ENCODE data around the gene PAN2. TPM values are rescaled to one million over a fixed set of nuclear protein-coding genes. Genes with fewer than 3 reads are reported as not detected.

PAN2 gene
- total RNA-seq, 1 donor from 2014 or later = 15.4 TPM

- Histone ChIP-seq H3K9me3 (ENCODE audit: insufficient read depth, low read depth, low read length) (no peaks in the 10 kb centered on the region), H3K27me3 (ENCODE audit: insufficient read depth, low read length) (no peaks in the 10 kb centered on the region), H3K4me2 (ENCODE audit: low read length) (peak overlapping the region; percentile 99), H3K79me2 (ENCODE audit: insufficient read depth, low read length) (peaks cover 29% of the 10 kb centered on the region), H3K4me3 (ENCODE audit: insufficient read depth, low read depth, low read length) (peak overlapping the region; percentile 100), H3K9ac (ENCODE audit: low read length) (peak overlapping the region; percentile 99), H2AFZ (ENCODE audit: low read depth, low read length) (peak overlapping the region; percentile 77), H3K4me1 (ENCODE audit: insufficient read depth, low read length) (peaks cover 9% of the 10 kb centered on the region), H4K20me1 (ENCODE audit: insufficient read depth, low read length) (no peaks in the 10 kb centered on the region), H3K36me3 (ENCODE audit: insufficient read depth, low read length) (peaks cover 16% of the 10 kb centered on the region), H3K27ac (ENCODE audit: low read depth, low read length) (peak overlapping the region; percentile 88)
- peak; percentile 4 for DNase-seq (ENCODE audit: low read depth)
- Mint-ChIP-seq H3K27me3 (ENCODE audit: low read depth, unreplicated experiment) (no peaks in the 10 kb centered on the region), H3K27ac (ENCODE audit: unreplicated experiment) (peak overlapping the region; percentile 95), H3K4me1 (ENCODE audit: low read depth, unreplicated experiment) (peaks cover 4% of the 10 kb centered on the region), H3K36me3 (ENCODE audit: low read depth, unreplicated experiment) (peaks cover 6% of the 10 kb centered on the region), H3K4me3 (ENCODE audit: unreplicated experiment) (peak overlapping the region; percentile 97), H3K9me3 (ENCODE audit: unreplicated experiment) (no peaks in the 10 kb centered on the region)
- FAIRE-seq = no peak
- no peak for TF ChIP-seq EZH2 (IDR thresholded peaks at IDR 0.05; ENCODE audit: insufficient read depth, low read length)
- TF ChIP-seq CTCF (IDR thresholded peaks at IDR 0.05; ENCODE audit: insufficient read depth, low read depth, low read length) = no peak
Measured at GRCh38 chr12:56315249-56315621, 18.6 kb downstream of the PAN2 start.

GRCh38 chr12:56311003-56311402, 22.8 kb downstream of the PAN2 start:
- H3K4me1 ChIP-seq (ENCODE audit: insufficient read depth, low read length) = peaks cover 9% of the 10 kb centered on the region
- no peaks in the 10 kb centered on the region for H3K27me3 ChIP-seq (ENCODE audit: insufficient read depth, low read length)
- FAIRE-seq (no peak), DNase-seq (ENCODE audit: low read depth) (no peak)
- Mint-ChIP-seq H3K27ac (ENCODE audit: unreplicated experiment) (no peak overlapping the region), H3K36me3 (ENCODE audit: low read depth, unreplicated experiment) (peaks cover 14% of the 10 kb centered on the region), H3K4me1 (ENCODE audit: low read depth, unreplicated experiment) (peaks cover 4% of the 10 kb centered on the region), H3K9me3 (ENCODE audit: unreplicated experiment) (no peaks in the 10 kb centered on the region), H3K4me3 (ENCODE audit: unreplicated experiment) (no peak overlapping the region), H3K27me3 (ENCODE audit: low read depth, unreplicated experiment) (no peaks in the 10 kb centered on the region)
- no peak overlapping the region for H3K9ac ChIP-seq (ENCODE audit: low read length)
- peaks cover 44% of the 10 kb centered on the region for H3K36me3 ChIP-seq (ENCODE audit: insufficient read depth, low read length)
- H4K20me1 ChIP-seq (ENCODE audit: insufficient read depth, low read length) = no peaks in the 10 kb centered on the region
- H3K79me2 ChIP-seq (ENCODE audit: insufficient read depth, low read length) = peaks cover 32% of the 10 kb centered on the region
- TF ChIP-seq CTCF (IDR thresholded peaks at IDR 0.05; ENCODE audit: insufficient read depth, low read depth, low read length) (no peak), EZH2 (IDR thresholded peaks at IDR 0.05; ENCODE audit: insufficient read depth, low read length) (no peak)
- no peaks in the 10 kb centered on the region for H3K9me3 ChIP-seq (ENCODE audit: insufficient read depth, low read depth, low read length)
- H2AFZ ChIP-seq (ENCODE audit: low read depth, low read length) = no peak overlapping the region
- no peak overlapping the region for H3K4me3 ChIP-seq (ENCODE audit: insufficient read depth, low read depth, low read length)
- H3K4me2 ChIP-seq (ENCODE audit: low read length) = no peak overlapping the region
- H3K27ac ChIP-seq (ENCODE audit: low read depth, low read length) = no peak overlapping the region

- no peak overlapping the region for H3K4me3 Mint-ChIP-seq (ENCODE audit: unreplicated experiment)
Measured at GRCh38 chr12:56308714-56309113, 25.1 kb downstream of the PAN2 start.

More at GRCh38 chr12:56308714-56309113, 25.1 kb downstream of the PAN2 start:
- DNase-seq (ENCODE audit: low read depth) (no peak), FAIRE-seq (no peak)
- no peaks in the 10 kb centered on the region for H3K9me3 Mint-ChIP-seq (ENCODE audit: unreplicated experiment)
- peaks cover 15% of the 10 kb centered on the region for H3K36me3 Mint-ChIP-seq (ENCODE audit: low read depth, unreplicated experiment)
- Histone ChIP-seq H3K27me3 (ENCODE audit: insufficient read depth, low read length) (no peaks in the 10 kb centered on the region), H2AFZ (ENCODE audit: low read depth, low read length) (no peak overlapping the region), H4K20me1 (ENCODE audit: insufficient read depth, low read length) (no peaks in the 10 kb centered on the region), H3K4me1 (ENCODE audit: insufficient read depth, low read length) (no peaks in the 10 kb centered on the region), H3K79me2 (ENCODE audit: insufficient read depth, low read length) (peaks cover 10% of the 10 kb centered on the region), H3K27ac (ENCODE audit: low read depth, low read length) (no peak overlapping the region), H3K4me2 (ENCODE audit: low read length) (no peak overlapping the region), H3K9me3 (ENCODE audit: insufficient read depth, low read depth, low read length) (no peaks in the 10 kb centered on the region), H3K9ac (ENCODE audit: low read length) (no peak overlapping the region), H3K4me3 (ENCODE audit: insufficient read depth, low read depth, low read length) (no peak overlapping the region), H3K36me3 (ENCODE audit: insufficient read depth, low read length) (peaks cover 44% of the 10 kb centered on the region)
- no peak for TF ChIP-seq CTCF (IDR thresholded peaks at IDR 0.05; ENCODE audit: insufficient read depth, low read depth, low read length)
- TF ChIP-seq EZH2 (IDR thresholded peaks at IDR 0.05; ENCODE audit: insufficient read depth, low read length) = no peak
- H3K4me1 Mint-ChIP-seq (ENCODE audit: low read depth, unreplicated experiment) = no peaks in the 10 kb centered on the region
- no peaks in the 10 kb centered on the region for H3K27me3 Mint-ChIP-seq (ENCODE audit: low read depth, unreplicated experiment)
- no peak overlapping the region for H3K27ac Mint-ChIP-seq (ENCODE audit: unreplicated experiment)
